RPMI7951 (cell line): ENCODE measurements around the gene MFSD12. TPM values are rescaled to one million over a fixed set of nuclear protein-coding genes. Genes with fewer than 3 reads are reported as not detected.

Source experiments
- DNase-seq: peaks from one replicate; pipeline ENCODE4 v3.0.0-alpha.2; 2012; ENCODE audit warnings: low read depth
- total RNA-seq: library from RNA; depleted of rRNA; stranded (reverse); fragments of >200 nt; shearing (Covaris generic); gene quantifications from 2 replicates; pipeline ENCODE4 v1.2.3, GENCODE V29; 2014; rRNA removed

The MFSD12 gene
- total RNA-seq: 205 and 240 TPM in 2 replicates

GRCh38 chr19:3557461-3558248 is at the start of gene MFSD12:
Gene MFSD12, minus strand, starts transcription at chr19:3557586. Its CDS starts 183 bp downstream, at chr19:3557403.
- peak; percentile 98 for DNase-seq

DNA sequence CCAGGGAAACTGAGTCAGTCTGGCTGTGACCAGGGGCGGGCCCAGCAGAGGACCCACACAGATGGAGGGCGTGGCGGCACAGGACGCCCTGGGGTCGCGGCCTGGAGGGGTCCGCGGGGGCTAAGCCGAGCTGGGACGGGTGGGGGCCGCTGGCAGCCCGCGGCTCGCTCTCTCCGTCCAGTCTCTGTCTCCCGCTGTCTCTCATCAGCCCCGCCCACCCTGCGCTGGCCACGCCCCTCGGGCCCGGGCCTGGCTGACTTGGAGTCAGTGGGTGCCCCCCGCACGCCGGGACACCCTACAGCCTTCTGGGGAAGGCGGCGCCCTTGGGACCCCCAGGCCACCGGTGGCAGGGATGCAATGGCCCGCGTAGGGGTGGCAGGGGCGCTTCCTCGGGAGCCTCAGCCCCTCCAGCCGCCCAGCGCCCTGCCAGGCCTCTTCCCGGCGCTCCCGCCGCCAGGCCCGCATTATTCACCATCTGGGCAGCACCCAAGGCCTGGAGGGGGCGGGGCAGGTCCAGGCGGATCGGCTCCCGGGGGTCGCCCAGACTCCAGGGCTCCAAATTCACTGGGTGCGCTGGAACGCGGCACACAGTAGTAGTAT is 49.4 kb upstream of the MFSD12 start, which contains the start of gene TBXA2R:
TSS of gene TBXA2R (minus strand) at position 186 of the 600 bp plus-strand sequence. CDS start 6,241 bp downstream, outside the sequence.
- DNase-seq: peak; percentile 69

GRCh38 chr19:3606174-3606689 is 48.8 kb upstream of the MFSD12 start:
- DNase-seq: peak; percentile 25

DNA sequence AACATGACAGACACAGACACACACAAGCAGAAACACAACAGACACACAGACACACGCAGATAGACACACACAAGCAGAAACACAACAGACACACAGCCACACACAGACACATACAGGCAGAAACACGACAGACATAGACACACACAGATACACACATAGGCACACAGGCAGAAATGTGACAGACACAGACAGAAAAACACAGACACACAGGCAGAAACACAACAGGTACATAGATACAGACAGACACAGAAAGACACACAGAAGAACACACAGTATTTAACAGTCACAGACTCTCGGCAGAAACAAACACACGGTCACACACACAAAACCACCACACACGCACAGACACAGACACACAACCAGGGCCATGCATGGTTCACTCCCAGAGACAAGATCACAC is 48.4 kb upstream of the MFSD12 start:
- no peak for DNase-seq

GRCh38 chr19:3605361-3605760 is 48.0 kb upstream of the MFSD12 start:
- no peak for DNase-seq

GRCh38 chr19:3604987-3605343 is 47.6 kb upstream of the MFSD12 start:
- DNase-seq: no peak

GRCh38 chr19:3604227-3604986 is 47.0 kb upstream of the MFSD12 start:
- DNase-seq: no peak

DNA sequence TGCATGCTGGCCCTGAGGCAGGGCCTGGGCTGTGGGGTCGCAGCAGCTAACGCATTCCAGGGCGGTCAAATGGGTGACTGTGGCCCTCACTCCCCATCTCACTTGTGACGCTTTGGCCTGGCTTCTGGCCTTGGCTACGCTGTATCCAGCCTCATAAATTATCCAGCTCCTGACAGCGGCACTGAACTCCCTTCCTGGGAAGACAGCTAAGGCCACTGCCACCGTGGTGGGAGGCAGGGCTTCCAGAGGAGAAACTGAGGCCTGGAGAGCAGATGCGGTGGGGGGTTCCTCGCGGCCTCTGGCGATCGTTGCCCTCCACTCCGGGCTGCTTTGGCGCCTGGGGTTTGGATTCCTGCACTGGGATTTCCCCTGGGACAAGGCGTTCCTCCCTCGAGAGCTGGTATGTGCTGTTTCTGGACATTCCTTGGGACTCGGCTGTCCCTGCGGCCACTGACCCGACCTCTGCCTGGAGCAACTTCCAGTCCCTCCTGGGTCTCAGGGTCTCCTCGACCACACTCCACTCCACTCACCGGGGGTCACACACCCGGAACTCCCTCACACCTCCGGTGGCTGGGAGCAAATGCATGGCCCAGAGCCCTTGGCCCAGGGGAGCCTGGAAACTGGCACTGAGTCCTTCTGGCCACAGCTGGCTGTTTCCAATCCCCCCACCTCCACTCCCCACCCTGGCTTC is 45.9 kb upstream of the MFSD12 start:
- no peak for DNase-seq

DNA sequence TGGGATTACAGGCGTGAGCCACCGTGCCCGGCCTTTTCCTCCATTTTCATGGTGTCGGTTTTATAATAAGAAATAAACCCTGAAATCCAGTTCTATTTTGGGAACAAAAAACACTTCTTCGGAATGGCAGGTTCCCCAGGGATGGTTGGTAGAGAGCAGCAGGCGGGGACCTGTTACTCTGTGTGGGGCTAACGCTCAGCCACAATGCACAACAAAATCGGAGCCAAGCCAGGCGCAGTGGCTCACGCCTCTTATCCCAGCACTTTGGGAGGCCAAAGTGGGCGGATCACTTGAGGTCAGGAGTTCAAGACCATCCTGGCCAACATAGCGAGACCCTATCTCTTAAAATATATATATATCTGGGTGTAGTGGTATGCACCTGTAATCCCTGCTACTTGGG is 43.6 kb upstream of the MFSD12 start:
- DNase-seq: no peak

DNA sequence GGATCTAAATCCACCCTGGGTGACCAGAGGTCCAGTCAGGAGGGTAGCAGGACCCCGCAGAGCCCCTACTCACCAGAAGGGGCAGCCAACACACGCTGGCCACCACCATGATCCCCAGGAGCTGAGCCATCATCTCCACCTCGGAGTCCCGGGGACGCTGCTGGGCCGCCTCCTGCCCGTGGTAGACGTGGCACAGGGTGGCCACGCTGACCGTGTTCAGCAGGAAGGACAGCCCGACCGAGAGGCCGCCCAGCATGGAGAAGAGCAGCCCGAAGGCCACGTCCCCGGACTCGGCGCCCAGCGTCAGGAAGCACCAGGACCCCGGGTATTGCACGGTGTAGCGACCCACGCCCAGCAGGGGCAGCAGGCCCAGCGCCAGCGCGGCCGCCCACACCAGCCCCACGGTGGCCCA is 42.4 kb upstream of the MFSD12 start:
- DNase-seq: no peak

DNA sequence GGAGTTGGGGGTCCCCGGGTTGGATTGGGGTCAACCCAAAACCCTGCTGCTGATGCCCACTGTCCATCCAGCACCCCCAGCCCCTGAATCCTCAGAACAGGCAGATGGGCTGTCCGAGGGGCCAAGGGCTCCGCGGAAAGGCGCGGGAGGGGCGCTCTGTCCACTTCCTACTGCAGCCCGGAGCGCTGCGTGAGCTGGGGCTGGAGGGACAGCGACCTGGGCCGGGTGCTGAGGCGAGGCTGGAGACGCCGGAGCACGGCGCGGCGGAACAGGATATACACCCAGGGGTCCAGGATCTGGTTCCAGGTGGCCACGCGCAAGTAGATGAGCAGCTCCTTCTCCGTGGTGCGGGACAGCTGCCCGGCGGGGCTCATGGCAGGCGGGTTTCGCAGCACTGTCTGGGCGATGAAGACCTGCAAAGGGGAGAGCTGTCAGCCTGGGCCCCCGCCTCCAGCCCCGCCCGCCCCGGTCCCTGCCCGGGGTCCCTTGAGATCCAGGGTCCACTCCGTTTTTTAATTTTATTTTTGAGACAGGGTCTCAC is 38.2 kb upstream of the MFSD12 start:
- no peak for DNase-seq

- no peak for DNase-seq
Observed at GRCh38 chr19:3593156-3593555, 35.8 kb upstream of the MFSD12 start.

- no peak for DNase-seq
Observed at GRCh38 chr19:3591876-3592613, 34.7 kb upstream of the MFSD12 start.

GRCh38 chr19:3590991-3591659 is 33.7 kb upstream of the MFSD12 start:
- DNase-seq: no peak

GRCh38 chr19:3589949-3590348 is 32.6 kb upstream of the MFSD12 start:
- DNase-seq: no peak

- DNase-seq: no peak
Observed at GRCh38 chr19:3589439-3589838, 32.1 kb upstream of the MFSD12 start.

DNA sequence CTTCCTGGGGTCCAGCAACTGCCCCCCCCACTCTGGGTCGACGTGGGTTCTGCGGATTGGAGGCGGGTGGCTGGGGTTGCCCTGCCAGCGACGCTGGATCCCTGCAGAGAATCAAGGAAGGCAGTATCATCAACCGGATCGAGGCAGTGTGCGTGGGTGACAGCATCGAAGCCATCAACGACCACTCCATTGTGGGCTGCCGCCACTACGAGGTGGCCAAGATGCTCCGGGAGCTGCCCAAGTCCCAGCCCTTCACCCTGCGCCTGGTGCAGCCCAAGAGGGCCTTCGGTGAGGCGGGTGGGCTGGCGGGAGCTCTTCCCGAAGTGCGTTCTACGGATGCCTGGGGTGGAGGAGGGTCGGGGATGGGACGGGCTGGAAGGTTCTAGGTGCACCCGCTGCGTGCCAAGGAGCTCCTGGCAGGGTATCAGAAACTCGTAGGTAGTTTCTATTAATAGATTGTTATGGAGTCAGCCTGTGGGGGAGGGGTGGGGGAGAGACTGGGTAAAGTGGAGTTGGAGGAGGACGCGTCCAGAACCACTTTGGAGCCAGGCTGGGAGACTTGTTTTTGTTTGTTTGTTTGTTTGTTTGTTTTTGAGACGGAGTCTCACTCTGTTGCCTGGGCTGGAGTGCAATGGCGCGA is 29.4 kb upstream of the MFSD12 start:
- DNase-seq: no peak

DNA sequence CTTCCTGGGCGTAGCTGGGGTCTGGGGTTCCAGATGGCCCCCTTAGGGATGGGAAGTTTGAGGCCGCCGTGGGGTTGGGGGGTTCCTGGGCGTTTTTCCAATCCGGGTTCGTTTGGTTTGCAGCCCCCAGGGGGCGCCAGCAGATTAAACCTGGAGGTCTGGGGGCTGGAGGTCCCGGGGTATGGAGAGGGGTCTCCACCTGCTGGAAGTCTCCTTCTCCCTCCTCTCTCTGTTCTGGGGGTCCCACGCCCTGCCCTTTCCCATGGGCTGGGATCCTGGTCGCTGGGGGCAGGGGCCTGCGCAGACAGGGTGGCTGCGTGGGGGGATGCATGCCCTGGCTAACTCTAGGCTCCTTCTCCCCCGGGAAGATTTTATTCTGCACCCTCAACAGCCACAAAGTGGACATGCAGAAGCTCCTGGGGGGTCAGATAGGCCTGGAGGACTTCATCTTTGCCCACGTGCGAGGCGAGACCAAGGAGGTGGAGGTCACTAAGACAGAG is 28.8 kb upstream of the MFSD12 start:
- DNase-seq: no peak
